Left renal cortex interstitium (tissue), 4 donors: Measurements from ENCODE around the gene MPND. TPM values are rescaled to one million over a fixed set of nuclear protein-coding genes. Genes with fewer than 3 reads are reported as not detected.

Experiments
- DNase-seq, 4 donors: peaks; one replicate each; pipeline ENCODE4 v3.0.0-alpha.2; 2013; ENCODE audit warnings: low read depth in 4 of 4, low spot score in 2 of 4, missing footprints in 1 of 4
- polyA plus RNA-seq, 4 donors: library from polyadenylated mRNA; unstranded; fragments of 120-200 nt; gene quantifications; one replicate each; pipeline ENCODE4 v1.2.1, GENCODE V29; 2013; ENCODE audit not compliant: insufficient read length in 4 of 4

MPND gene
- polyA plus RNA-seq, 4 donors, result 21.8 to 36.6 (median 28.9) TPM

DNA sequence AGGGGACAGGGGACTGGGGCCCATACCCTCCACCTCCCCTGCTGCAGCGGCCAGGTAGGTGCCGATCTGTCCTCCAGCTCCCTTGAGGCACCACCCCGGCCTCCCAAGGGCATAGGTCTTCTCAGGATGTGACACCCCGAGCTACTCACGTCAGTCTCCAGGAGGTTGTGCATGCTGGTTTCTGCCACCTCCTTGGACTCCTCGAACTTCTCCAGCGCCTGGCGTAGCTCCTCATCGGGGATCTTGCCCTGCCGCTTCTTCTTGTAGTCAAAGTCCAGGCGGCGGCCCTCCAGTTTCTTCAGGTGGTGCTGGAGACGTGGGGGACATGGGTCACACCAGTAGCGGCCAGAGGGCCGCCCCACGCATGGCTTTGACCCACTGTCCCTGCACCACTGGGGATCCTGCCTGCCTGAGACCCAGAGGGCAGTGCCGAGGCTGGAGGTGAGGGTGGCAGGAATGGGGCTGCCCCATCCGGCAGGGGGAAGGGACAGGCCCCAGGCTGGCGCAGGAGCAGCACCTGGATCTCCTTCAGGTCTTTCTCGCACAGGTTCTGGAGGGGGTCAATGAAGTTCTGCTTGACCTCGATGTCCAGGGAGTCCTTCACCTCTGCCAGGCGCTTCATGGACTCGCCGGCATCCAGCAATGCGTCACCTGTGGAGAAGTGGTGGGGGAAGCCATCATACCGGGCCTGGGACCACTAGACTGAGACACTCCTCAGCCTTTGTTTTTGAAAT is 20.4 kb downstream of the MPND start:
- DNase-seq, result no peak

DNA sequence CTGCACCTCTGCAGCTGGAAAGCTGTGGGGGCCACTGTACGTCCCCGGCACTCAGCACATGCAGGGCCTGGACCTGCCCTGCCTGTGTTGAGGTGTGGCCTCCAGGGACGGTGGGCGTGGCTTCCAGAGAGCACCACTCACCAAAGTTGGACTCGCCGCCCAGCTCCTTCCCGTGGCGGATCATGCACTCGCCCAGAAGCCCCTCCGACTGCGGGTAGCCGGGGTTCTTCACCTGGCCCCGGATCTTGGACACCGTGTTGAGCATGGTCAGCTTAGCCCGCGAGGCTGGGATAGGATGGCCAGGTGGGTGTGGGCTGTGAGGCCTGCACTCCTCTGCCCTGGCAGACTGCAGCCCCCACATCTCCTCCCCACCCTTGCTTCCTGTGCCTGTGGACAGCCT is 22.0 kb downstream of the MPND start:
- no peak for DNase-seq

DNA sequence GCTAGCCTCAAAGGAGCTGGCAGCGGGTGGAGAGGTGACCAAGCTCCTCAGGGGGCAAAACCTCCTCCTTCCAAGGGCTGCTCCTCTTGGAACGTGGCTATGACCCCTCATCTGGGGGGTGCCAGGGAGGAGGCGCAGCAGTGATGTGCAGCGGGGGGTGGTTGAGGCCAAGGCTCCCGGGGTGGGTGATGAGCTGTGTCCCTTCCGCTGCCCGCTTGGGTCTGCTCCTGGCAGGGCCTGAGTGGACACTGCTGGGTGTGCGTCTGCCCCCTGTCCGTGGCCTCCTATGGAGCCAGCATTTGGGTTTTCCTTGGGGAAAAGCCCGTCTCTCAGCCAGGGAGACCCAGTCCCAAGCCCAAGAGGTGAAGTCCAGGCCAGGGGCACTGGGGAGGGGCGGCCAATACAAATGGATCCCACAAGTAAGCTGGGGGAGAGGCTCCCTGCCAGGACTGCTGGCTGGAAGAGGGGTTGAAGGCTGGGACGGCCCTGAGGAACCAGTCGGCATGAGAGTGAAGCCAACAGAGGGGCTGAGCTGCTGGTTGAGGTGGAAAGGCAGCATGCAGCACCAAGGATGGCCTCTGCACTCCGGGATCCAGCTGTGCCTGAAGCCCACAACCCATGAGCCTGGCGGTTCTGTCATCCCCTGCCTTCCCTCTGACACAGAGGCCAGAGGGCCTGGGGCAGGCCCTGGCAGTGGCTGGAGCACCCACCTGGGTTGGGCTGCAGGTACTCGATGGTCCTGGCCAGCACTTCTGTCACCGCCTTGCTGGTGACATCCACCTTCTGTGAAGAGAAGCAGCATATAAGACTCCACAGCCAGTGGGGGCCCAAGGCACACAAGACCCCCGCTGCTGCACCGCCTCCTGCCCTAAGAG is 22.7 kb downstream of the MPND start:
- DNase-seq, result no peak

DNA sequence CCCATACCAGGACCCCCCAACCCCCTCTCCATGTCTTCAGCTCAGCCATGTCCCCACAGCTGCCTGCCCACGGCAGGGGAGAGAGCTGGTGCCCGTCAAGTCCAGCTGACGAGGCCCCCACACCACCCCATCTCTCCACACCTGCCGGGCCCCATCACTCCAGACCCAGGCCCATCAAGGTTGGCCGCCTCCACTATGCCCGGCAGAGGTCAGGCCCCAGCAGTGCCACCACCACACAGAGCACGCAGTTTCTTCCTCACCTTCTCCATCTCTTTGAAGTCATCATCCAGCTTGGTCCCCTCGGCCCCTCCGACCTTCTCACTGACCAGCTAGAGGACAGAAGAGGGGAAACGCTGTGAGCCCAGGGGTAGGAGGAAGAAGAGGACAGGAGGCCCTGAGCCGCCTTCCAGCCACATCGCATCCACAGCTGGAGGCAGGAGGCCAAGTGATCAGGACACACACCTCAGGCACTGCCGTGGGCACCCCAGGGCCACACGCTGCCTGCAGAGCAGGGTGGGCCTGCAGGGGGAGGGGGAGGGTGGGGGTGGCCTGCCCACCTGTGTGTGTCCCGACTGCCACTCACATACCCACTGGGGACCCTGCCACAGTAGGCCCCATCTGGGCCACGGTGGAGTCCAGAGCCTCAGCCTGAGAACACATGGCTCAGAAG is 23.4 kb downstream of the MPND start:
- no peak for DNase-seq

DNA sequence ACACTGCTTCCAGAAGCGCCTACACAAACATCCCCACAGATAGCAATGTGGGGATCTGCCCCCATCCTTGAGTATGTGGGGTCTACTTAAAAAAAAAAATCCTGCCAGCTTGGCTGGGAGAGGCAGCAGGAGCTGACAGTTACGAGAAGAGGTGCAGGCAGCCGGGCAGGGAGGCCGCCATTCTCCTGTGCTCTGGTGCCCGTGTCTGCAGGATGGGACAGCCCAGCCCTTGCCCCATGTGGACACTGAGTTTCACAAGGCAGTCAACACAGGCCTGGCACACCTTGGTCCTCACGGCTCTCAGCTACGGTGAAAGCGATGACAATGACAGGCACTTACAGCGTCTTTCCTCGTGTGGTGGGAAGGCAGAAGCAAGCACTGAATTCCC is 24.0 kb downstream of the MPND start:
- no peak for DNase-seq

DNA sequence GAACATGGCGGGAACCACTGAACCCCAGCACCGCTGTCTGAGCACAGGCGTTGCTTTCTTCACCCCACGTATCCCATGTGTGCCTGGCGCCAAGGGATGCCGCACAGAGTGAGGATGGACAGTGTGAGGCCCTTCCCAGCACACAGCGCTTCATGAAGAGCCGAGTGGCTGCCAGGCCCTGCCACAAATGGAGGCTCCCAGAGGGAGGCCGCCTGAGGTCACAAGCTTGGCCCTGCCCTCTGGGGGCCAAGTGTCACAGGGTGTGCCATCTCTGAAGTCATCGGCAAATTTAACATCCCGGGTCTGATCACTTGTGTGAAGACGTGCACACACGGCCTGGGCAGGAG is 24.4 kb downstream of the MPND start:
- DNase-seq, result no peak

DNA sequence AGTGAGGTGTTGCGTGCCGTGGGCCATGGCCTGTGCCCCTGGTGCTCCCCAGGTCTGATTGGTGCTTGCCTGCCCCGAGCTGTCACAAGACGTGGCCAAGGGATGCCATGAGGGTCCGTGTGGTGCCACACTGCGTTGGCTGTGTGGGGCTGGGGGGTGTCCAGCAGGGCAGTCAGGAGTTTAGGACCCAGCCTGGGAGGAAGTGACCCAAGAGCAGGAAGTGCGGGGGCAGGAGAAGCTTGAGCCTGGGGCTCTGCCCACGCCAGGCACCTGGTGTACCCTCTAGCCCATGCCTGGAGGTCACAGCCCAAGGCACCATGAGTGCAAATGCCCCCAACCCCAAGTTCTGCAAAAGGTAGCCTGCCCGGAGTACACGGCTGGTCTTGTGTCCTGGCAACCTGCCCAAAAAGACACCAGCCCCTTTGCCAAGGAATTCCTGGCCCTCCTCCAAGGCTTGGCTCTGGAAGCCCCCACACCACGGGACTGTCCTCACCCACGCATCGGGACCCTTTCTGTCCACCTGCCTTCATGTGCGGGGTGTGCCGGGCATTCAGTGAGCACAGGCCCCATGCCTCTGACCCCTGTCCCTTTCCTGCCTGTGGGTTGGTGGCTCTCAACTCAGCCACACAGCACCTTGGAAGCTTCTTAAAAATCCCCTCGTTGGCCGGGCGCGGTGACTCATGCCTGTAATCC is 24.9 kb downstream of the MPND start:
- no peak for DNase-seq

DNA sequence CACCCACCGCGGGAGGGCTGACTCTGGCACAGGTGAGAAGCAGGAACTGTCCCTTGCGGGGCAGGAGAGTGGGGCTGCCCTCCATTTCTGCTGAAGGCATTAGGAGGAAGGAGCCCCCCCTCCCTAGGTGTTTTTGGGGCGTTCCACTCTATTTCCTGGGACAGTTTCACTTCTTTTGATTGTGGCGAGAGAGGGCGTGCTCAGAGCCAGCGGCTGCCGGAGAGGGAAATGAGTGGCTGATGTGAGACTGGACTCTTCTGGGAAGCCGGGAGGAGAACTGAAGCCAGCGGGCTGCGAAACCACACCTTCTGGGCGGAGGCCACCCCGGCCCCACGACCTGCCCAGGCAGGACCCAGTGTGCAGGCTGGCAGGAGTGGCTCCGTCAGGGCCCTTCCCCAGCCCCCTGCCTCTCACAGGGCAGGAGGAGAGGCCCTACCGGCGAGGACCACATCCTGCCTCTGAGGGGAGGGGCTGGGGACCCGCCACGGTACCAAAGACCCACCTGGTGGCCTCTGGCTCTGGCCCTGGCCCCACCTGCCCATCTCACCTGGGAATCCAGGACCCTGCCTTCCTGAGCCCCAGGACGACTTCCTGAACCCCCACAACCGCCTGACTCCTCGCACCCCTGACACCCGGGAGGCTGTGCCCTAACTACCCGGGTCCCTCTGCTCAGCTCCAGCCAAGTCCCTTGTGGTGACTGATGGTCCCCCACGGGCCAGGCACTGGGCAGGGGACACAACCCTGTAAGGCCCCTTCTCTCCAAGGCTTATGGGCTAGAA is 25.9 kb downstream of the MPND start:
- no peak for DNase-seq

DNA sequence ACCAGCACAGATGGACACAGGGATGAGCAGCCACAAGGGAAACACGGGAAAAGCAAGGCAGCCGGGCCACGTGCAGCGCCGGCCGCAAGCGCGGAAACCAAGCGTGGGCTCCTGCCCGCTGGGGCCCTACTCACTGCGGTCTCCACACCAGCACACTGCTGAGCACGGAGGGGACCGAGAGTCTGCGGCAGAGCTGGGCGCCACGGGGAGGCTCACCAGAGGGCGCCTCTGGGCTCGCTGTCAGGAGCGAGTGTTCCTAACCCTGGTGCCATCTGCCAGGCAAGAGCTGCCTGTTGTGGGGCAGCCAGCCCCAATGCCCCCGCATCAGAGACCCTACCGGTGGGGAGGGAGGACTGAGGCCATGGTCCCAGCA is 26.5 kb downstream of the MPND start:
- DNase-seq, result no peak

DNA sequence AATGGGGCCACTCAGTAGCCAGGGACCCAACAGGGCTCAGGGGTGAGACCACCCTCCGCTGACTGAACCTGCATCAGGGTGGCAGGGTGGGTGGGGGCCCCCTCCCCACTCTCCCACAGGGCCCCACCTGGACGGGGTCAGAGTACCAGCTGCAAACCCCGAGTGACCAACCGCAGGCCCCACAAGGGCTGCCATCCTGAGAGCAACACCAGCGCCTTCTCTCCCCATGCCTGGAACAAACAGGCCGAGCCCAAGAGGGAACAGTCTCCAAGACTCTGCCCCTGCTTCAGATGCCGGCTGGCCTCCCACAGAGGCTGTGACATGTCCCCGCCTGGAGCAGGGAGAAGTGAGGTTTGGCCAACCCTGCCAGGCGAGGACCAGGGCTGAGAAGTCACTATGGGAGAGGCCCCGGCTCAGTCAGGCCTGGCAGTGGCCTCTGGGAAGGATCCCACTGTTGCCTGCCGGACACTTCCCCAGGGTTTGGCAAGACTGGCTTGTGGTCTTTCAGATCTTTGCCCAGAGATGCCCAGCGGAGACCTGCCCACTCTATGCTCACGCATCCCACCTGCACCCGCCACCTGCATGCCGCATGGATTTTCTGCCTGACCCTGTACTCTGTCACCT is 27.2 kb downstream of the MPND start:
- DNase-seq, result no peak

DNA sequence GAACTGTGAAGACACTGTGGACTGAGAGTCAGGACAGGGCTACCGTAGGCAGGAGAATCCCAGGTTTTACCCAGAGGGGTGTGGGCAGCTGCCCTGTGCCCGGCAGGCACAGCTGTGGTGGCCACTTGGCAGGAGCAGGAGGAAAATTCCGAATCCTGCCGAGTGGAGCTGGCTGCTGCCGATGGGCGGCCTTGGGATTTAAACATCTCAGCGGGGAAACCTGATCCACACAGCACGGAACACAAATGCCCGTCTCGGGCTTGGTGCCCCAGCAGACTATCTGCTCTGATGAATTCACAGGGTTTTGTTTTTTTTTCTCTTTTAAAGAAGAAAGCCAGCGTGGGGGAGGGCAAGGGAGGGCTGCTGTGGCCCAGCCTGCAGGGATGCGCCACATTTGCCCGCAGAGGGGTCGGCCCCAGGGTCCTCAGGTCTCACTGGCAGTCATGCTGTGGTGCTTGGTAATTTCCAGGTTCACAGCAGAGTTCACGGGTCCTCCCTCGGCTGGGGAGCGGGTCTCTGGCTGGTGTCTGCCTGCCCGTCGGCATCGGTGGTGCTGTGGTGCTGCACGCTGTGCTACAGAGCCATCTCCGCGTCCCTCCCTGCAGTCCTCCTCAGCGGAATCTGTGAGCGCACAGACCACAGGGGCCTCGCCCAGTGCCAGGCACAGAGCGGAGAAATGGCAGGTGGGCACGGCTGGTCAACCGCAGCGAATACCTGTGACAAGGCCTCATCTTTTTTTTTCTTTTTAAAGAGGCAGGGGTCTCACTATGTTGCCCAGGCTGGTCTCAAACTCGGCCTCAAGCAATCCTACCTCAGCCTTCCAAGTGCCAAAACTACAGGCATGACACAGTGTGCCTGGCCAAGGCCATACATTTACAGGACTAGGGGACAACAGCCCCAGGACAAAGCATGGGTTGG is 28.1 kb downstream of the MPND start:
- DNase-seq, result no peak

DNA sequence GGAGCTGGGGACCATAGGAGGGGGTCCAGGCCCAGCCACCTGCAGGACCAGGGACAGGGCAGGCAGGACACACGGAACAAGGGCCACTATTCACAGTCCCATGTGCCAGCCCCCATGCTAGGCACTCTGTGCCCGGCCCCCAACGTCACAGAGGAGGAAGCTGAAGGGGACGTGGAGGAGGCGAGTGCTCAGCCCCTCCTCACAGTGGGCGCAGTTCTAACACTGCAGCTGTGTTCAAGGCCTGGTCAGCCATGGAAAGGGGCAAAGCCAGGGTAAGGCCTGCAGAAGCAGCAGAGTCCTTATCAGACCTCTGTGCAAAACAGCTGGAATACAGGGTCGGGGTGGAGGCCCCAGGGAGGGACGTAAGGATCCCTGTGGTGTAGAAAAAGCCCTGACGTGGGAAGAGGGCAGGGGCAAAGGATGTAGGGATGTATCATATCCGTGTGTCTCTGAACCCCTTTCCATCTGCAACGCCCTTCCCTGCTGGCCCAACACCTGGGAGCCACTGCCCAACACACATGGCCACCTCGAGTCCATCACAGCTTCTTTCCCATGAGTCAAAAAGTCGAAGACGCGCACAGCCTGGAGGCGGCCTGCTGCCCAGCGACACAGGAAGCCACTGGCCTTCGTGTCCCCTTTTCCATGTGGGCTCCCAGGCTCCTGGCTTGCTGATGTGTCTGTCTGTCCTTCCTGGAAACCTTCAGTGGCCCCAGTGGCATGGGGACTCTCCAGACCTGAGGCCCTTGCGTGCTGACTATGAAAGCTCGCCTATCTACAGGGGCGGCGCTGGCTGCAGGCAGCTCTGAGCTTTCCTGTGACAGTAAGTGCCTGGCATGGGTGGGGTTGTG is 29.0 kb downstream of the MPND start:
- no peak for DNase-seq

DNA sequence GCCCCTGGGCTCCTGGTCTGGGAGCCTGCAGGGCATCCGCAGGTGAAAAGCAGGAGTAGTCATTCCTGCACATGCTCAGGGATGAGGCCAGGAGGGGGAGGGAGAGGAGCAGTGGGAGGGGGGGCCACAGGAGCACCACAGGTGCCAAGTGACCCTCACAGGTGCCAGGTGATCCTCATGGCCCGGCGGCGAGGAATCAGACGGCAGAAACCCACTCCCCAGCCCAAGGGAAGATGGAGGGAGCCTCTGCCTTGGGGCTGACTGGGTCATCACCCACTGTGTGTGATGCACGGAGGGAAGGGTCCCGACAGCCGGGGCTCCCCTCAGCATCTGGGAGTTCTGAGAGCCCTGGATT is 29.6 kb downstream of the MPND start:
- DNase-seq, result no peak

DNA sequence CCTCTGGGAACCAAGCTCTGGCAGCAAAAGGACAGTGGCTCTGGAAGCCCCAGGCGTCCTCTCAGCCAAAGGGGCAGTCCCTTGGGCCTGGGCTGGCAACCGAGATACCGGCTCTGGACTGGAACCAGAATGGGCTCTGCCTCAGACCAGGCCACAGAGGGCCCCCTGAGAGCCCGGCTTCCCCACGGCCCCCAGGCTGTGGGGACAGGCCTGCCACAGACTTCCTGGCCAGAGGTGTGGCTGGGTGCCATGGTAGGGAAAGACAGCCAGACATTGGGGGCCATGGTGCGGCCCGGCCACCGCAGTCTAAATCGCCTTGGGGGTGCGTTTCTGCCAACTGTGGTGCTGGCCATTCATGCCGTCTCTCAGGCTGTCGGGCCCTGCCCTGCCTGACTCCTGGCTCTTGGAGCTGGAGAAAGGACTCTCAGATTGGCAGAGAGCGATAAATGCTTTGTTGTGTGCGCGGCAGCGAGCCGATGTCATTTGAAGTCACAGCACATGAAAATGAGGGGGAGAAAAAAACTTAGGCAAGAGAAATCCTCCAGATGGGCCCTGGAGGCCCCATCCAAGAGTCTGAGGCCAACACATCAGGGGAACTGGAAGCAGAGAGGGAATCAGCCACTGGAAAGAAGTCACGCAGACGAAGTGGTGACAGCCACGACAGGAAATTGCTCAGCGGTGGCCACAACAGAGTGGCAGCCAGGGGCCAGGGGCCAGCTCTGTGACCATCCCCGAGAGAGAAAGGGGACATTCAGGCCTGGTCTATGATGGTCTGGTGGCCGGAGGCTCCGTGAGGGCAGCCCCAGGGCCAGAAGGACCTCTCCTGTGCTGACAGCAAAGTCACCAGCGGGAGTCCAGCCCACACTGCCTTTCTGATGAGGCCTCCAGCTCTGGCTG is 30.5 kb downstream of the MPND start:
- DNase-seq, result no peak

DNA sequence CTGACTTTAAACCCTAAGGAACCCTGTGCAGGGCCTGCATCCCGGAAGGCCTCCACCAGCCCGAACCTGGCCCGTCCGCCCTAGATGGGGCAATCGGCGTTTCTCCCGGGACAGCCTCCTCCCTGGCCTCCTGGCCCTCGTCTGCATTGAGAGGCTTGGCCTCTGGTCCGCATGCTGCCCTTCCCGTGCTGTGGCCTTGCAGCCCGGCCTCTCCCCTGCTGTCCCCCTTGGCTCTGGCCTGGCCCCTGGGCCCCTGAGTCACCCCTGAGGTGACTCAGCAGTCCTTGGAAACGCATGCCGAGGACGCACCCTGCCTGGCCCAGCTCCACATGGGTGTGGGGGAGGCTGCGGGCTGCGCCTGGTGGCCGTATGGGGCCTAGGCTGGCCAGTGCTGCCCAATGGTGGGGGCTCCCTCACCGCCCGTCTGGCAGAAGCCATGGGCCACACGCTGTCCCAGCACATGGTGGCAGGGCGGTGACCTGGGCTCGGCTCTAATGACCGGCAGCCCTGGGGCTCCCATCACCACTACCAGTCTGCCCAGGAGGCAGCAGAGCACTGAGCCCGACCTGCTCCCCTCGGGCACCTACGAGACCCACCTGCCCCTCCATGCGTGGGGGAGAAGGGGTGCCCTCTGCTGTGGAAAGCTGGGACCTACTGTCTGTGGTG is 31.3 kb downstream of the MPND start:
- no peak for DNase-seq
